SK-N-SH treated with all-trans-retinoic acid at 6 μM for 48 hours (cell line): ENCODE data around the gene ZDHHC11B.
"Not testable (repeated sequence)": the region's sequence is repeated elsewhere in the genome, so short reads cannot be mapped to it uniquely, and the experiment has no call there.

Experiments used
- ATAC-seq: fragments of 200-7000 bp; cut with Tn5 transposase; 3 replicates; pipeline ENCODE4 v1.9.1; 2020; ENCODE audit warnings: mild to moderate bottlenecking, moderate library complexity
- ARNTL ChIP-seq: fragments of 450-650 bp; formaldehyde crosslinking; IDR thresholded peaks from 2 replicates; pipeline ENCODE4 v1.5.0; 2020; ENCODE audit warnings: low read depth, mild to moderate bottlenecking, moderate library complexity, borderline replicate concordance
- BACH2 ChIP-seq: fragments of 250-450 bp; sonication (Bioruptor Pico); IDR thresholded peaks from 2 replicates; pipeline ENCODE4 v1.9.0; 2021; ENCODE audit warnings: mild to moderate bottlenecking, borderline replicate concordance
- CREB5 ChIP-seq: fragments of 250-450 bp; sonication (Bioruptor Pico); IDR thresholded peaks from 2 replicates; pipeline ENCODE4 v1.5.1; 2020; ENCODE audit warnings: low read depth, mild to moderate bottlenecking, moderate library complexity
- CSDC2 ChIP-seq: fragments of 250-450 bp; sonication (Bioruptor Pico); IDR thresholded peaks from 2 replicates; pipeline ENCODE4 v1.5.0; 2020; ENCODE audit warnings: mild to moderate bottlenecking, moderate library complexity
- ESRRG ChIP-seq: fragments of 250-450 bp; sonication (Bioruptor Pico); IDR thresholded peaks from 2 replicates; pipeline ENCODE4 v1.6.1; 2021; ENCODE audit warnings: mild to moderate bottlenecking
- ISL1 ChIP-seq: fragments of 250-450 bp; sonication (Bioruptor Pico); IDR thresholded peaks from 2 replicates; pipeline ENCODE4 v2.1.2; 2022; ENCODE audit warnings: mild to moderate bottlenecking, moderate library complexity
- POU6F1 ChIP-seq: fragments of 250-450 bp; sonication (Bioruptor Pico); IDR thresholded peaks from 2 replicates; pipeline ENCODE4 v1.8.0; 2021; ENCODE audit warnings: low read depth, mild to moderate bottlenecking, moderate library complexity, borderline replicate concordance
- RARB ChIP-seq: fragments of 250-450 bp; sonication (Bioruptor Pico); IDR thresholded peaks from 2 replicates; pipeline ENCODE4 v1.8.0; 2021; ENCODE audit warnings: mild to moderate bottlenecking, moderate library complexity
- SNAI2 ChIP-seq: fragments of 250-450 bp; sonication (Bioruptor Pico); IDR thresholded peaks from 2 replicates; pipeline ENCODE4 v1.5.0; 2020; ENCODE audit warnings: mild to moderate bottlenecking, moderate library complexity
- TCF4 ChIP-seq: fragments of 250-450 bp; sonication (Bioruptor Pico); IDR thresholded peaks from 2 replicates; pipeline ENCODE4 v1.8.0; 2021; ENCODE audit warnings: mild to moderate bottlenecking, moderate library complexity, borderline replicate concordance
- TOX ChIP-seq: fragments of 250-450 bp; sonication (Bioruptor Pico); IDR thresholded peaks from 2 replicates; pipeline ENCODE4 v1.8.0; 2021; ENCODE audit warnings: mild to moderate bottlenecking, moderate library complexity, borderline replicate concordance
- TSHZ2 ChIP-seq: fragments of 250-450 bp; sonication (Bioruptor Pico); IDR thresholded peaks from 2 replicates; pipeline ENCODE4 v1.5.0; 2020; ENCODE audit warnings: mild to moderate bottlenecking, moderate library complexity
- ZC3H10 ChIP-seq: fragments of 250-450 bp; sonication (Bioruptor Pico); IDR thresholded peaks from 2 replicates; pipeline ENCODE4 v1.5.1; 2021; ENCODE audit warnings: mild to moderate bottlenecking, moderate library complexity
- ZFP3 ChIP-seq: fragments of 250-450 bp; sonication (Bioruptor Pico); IDR thresholded peaks from 2 replicates; pipeline ENCODE4 v1.5.0; 2020; ENCODE audit warnings: mild to moderate bottlenecking, moderate library complexity
- ZFP30 ChIP-seq: fragments of 450-650 bp; formaldehyde crosslinking; IDR thresholded peaks from 2 replicates; pipeline ENCODE4 v1.5.0; 2022; ENCODE audit warnings: mild to moderate bottlenecking, moderate library complexity
- ZNF565 ChIP-seq: fragments of 450-650 bp; formaldehyde crosslinking; conservative IDR thresholded peaks from 2 replicates; pipeline ENCODE4 v1.5.0; 2020; ENCODE audit warnings: low read depth, mild to moderate bottlenecking, moderate library complexity
- ZNF70 ChIP-seq: fragments of 450-650 bp; formaldehyde crosslinking; IDR thresholded peaks from 2 replicates; pipeline ENCODE4 v1.5.0; 2020; ENCODE audit warnings: mild to moderate bottlenecking, moderate library complexity

The ZDHHC11B gene

GRCh38 chr5:756171-756570 lies 28.4 kb downstream of the ZDHHC11B start:
- ATAC-seq = no peak
- TF ChIP-seq CSDC2 (CRISPR knock-in tag) (no peak), RARB (CRISPR knock-in tag) (no peak), ARNTL (no peak), BACH2 (CRISPR knock-in tag) (no peak), ZNF70 (CRISPR knock-in tag) (no peak), ESRRG (CRISPR knock-in tag) (no peak), CREB5 (CRISPR knock-in tag) (no peak), TCF4 (CRISPR knock-in tag) (no peak), SNAI2 (CRISPR knock-in tag) (no peak), ZFP3 (no peak), ISL1 (CRISPR knock-in tag) (no peak), TSHZ2 (CRISPR knock-in tag) (no peak), TOX (CRISPR knock-in tag) (no peak)
- TF ChIP-seq, all 23 proteins: peak for 0

GRCh38 chr5:754143-754632 lies 30.3 kb downstream of the ZDHHC11B start:
- ATAC-seq = not testable (repeated sequence)

- not testable (repeated sequence) for ATAC-seq
These were observed 30.9 kb downstream of the ZDHHC11B start for GRCh38 chr5:753567-754142.

- ATAC-seq = not testable (repeated sequence)
These were observed 31.9 kb downstream of the ZDHHC11B start for GRCh38 chr5:752532-753115.

- not testable (repeated sequence) for ATAC-seq
These were observed 32.5 kb downstream of the ZDHHC11B start for GRCh38 chr5:751992-752391.

GRCh38 chr5:751496-751895 lies 33.0 kb downstream of the ZDHHC11B start:
- no peak for ATAC-seq
- no peak for TF ChIP-seq BACH2 (CRISPR knock-in tag)
- no peak for TF ChIP-seq POU6F1 (CRISPR knock-in tag)

GRCh38 chr5:750226-750625 lies 34.3 kb downstream of the ZDHHC11B start:
- ATAC-seq = not testable (repeated sequence)

GRCh38 chr5:749101-749670 lies 35.3 kb downstream of the ZDHHC11B start:
- TF ChIP-seq ZFP30 (CRISPR knock-in tag) = no peak
- no peak for TF ChIP-seq TCF4 (CRISPR knock-in tag)
- TF ChIP-seq CSDC2 (CRISPR knock-in tag) = no peak
- TF ChIP-seq ZNF565 (CRISPR knock-in tag) = no peak
- no peak for TF ChIP-seq ZC3H10 (CRISPR knock-in tag)
- TF ChIP-seq ISL1 (CRISPR knock-in tag) = no peak
- TF ChIP-seq TSHZ2 (CRISPR knock-in tag) = no peak
- no peak for TF ChIP-seq CREB5 (CRISPR knock-in tag)
- no peak for TF ChIP-seq SNAI2 (CRISPR knock-in tag)
- no peak for TF ChIP-seq BACH2 (CRISPR knock-in tag)
- no peak for TF ChIP-seq RARB (CRISPR knock-in tag)
- TF ChIP-seq ZNF70 (CRISPR knock-in tag) = no peak
- no peak for ATAC-seq
